ENCODE measurements around the gene PPP2R5A. TPM values are rescaled to one million over a fixed set of nuclear protein-coding genes. Genes with fewer than 3 reads are reported as not detected.

The PPP2R5A gene
- polyA plus RNA-seq, 1 of the 3 experiments (the other 2 are of a cell fraction): 5.4 TPM

GRCh38 chr1:212377644-212378043 lies 92.4 kb downstream of the PPP2R5A start:
- Histone ChIP-seq H3K79me2 (ENCODE audit: insufficient read depth) (no peaks in the 10 kb centered on the region), H3K4me1 (ENCODE audit: control insufficient read depth in 1 of 2, insufficient read depth in 2 of 2, low read depth in 1 of 2, low read length in 1 of 2) (no peaks in the 10 kb centered on the region), H2AFZ (ENCODE audit: low read depth) (no peak overlapping the region), H3K27ac (ENCODE audit: low read depth in 2 of 2, low read length in 1 of 2) (no peak overlapping the region), H3K9me2 (no peaks in the 10 kb centered on the region), H3K4me2 (no peak overlapping the region), H3K9ac (no peak overlapping the region), H4K20me1 (ENCODE audit: insufficient read depth) (no peaks in the 10 kb centered on the region), H3K4me3 (ENCODE audit: low read depth in 2 of 2, low read length in 1 of 2) (no peak overlapping the region), H3K9me3 (peaks cover 5% of the 10 kb centered on the region; the same call in 1 of the 2 replicates), H3F3A (replicated peaks; ENCODE audit: insufficient read depth) (no peaks in the 10 kb centered on the region), H3K27me3 (ENCODE audit: insufficient read depth) (no peaks in the 10 kb centered on the region), H3K36me3 (replicated peaks in 1 of 2; ENCODE audit: control insufficient read depth in 1 of 2, insufficient read depth in 2 of 2, low read length in 1 of 2) (peaks cover 36 to 49% of the 10 kb centered on the region in 2 experiments)
- ChIA-PET CTCF (interaction anchor here (1.5 to 1.9 kb wide), 4 partner anchors 9 to 680 kb away, joined by 4 to 8 read pairs (median 6); no protein-coding TSS in a partner anchor), POLR2A (no interaction called here)
- DNase-seq: no peak
- TF ChIP-seq TEAD4 (IDR thresholded peaks at IDR 0.05; ENCODE audit: borderline replicate concordance, insufficient read depth): no peak
- TF ChIP-seq NFIC (IDR thresholded peaks at IDR 0.05; ENCODE audit: borderline replicate concordance): no peak
- TF ChIP-seq TAF1 (IDR thresholded peaks at IDR 0.05; ENCODE audit: borderline replicate concordance, low read depth, low read length): no peak
- no peak for TF ChIP-seq ZBTB33 (IDR thresholded peaks at IDR 0.05; ENCODE audit: borderline replicate concordance, low read depth)
- no peak for TF ChIP-seq NRF1 (IDR thresholded peaks at IDR 0.05; ENCODE audit: low read depth, low read length)
- no peak for TF ChIP-seq EP300 (IDR thresholded peaks at IDR 0.05; ENCODE audit: borderline replicate concordance in 1 of 2, low read depth in 1 of 2, low read length in 1 of 2)
- TF ChIP-seq, protein P1, sequence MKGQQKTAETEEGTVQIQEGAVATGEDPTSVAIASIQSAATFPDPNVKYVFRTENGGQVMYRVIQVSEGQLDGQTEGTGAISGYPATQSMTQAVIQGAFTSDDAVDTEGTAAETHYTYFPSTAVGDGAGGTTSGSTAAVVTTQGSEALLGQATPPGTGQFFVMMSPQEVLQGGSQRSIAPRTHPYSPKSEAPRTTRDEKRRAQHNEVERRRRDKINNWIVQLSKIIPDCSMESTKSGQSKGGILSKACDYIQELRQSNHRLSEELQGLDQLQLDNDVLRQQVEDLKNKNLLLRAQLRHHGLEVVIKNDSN (IDR thresholded peaks at IDR 0.05; ENCODE audit: borderline replicate concordance, low read depth): no peak
- 79% methylated on average over 3 of the region's 3 CpGs for WGBS (ENCODE audit: low lambda C conversion rate)

- H3K4me3 ChIP-seq (ENCODE audit: low read depth in 2 of 2, low read length in 1 of 2): no peak overlapping the region
- no peaks in the 10 kb centered on the region for H4K20me1 ChIP-seq (ENCODE audit: insufficient read depth)
- H3K27ac ChIP-seq (ENCODE audit: low read depth in 2 of 2, low read length in 1 of 2): no peak overlapping the region
- H3K4me1 ChIP-seq (ENCODE audit: control insufficient read depth in 1 of 2, insufficient read depth in 2 of 2, low read depth in 1 of 2, low read length in 1 of 2): no peaks in the 10 kb centered on the region
- no peaks in the 10 kb centered on the region for H3K79me2 ChIP-seq (ENCODE audit: insufficient read depth)
- ChIA-PET CTCF (interaction anchor here (1.1 to 1.9 kb wide), 3 partner anchors 11 to 309 kb away, joined by 4 to 8 read pairs (median 5); no protein-coding TSS in a partner anchor), POLR2A (interaction anchor here (0.8 kb wide), 1 partner anchor 14 kb away, joined by 3 read pairs; no protein-coding TSS in a partner anchor)
- H3K9me3 ChIP-seq: no peaks in the 10 kb centered on the region
- H3K9ac ChIP-seq: no peak overlapping the region
- TF ChIP-seq, protein P1 (IDR thresholded peaks at IDR 0.05; ENCODE audit: borderline replicate concordance, low read depth): no peak
- TF ChIP-seq TAF1 (IDR thresholded peaks at IDR 0.05; ENCODE audit: borderline replicate concordance, low read depth, low read length) (no peak), IRF3 (IDR thresholded peaks at IDR 0.05; ENCODE audit: low read depth, low read length) (no peak)
- no peaks in the 10 kb centered on the region for H3K27me3 ChIP-seq (ENCODE audit: insufficient read depth)
- H3K36me3 ChIP-seq (replicated peaks in 1 of 2; ENCODE audit: control insufficient read depth in 1 of 2, insufficient read depth in 2 of 2, low read length in 1 of 2): peaks cover 19 to 62% of the 10 kb centered on the region in 2 experiments
- no peak overlapping the region for H3K4me2 ChIP-seq
- H2AFZ ChIP-seq (ENCODE audit: low read depth): no peak overlapping the region
- 89% methylated on average over 1 of the region's 2 CpGs for WGBS (ENCODE audit: low lambda C conversion rate)
- DNase-seq: no peak
- H3K9me2 ChIP-seq: no peaks in the 10 kb centered on the region
- H3F3A ChIP-seq (replicated peaks; ENCODE audit: insufficient read depth): no peaks in the 10 kb centered on the region
Measured at GRCh38 chr1:212379366-212379765, 94.2 kb downstream of the PPP2R5A start.
